ENCODE measurements around the gene FANCC.

FANCC gene

DNA sequence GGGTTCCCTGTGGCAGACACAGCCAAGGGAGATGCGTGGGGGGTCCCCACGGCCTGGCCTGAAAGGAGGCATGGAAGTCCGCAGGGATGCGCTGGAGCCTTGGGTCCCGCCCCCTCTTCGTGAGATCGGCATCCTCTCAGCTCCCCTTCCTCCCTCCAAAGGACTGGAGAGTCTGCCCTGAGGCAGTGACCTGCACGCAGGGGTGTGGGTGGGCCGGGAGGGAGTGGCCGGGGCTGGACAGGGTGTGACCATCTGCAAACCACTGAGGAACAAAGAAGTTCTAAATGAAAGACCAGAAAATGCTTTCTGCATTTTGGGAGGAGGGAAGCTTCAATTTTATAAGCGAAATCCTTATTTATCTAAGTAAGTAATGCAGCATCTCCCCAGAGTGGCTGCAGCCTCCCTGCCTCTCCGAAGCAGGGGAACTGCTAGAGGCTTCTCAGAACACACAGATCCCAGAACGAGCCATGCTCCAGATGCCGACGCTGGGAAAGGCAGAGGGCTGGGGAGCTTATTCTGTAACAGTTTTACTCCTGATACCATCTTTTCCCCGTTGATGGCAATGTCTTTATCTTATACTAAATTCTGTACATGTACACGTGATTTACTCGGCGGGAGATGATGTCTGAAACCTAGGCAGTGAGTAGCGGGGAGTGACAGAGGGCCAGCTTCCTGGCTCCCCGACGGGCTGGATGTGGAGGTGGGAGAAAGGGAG, 221.7 kb downstream of the FANCC start:
- DNase-seq: no peak

DNA sequence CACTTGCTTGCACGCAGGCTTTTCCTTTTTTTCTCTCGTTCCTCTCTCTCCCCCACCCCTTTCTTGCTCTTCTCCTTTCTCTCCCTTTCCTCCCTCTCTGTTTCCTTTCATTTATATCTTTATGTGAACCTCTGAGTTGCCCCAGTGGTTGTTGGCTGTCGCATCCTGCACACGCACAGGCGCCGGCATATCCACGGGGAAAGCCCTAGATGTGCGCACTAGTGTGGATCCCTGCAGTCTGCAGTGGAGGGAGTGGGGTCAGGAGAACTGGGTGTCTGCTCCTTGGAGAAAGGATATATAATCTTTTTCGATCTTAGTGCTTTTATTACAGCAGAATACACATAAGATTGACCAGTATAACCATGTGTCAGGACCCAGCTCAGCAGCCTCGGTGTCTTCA, 223.5 kb downstream of the FANCC start:
- no peak for DNase-seq

DNA sequence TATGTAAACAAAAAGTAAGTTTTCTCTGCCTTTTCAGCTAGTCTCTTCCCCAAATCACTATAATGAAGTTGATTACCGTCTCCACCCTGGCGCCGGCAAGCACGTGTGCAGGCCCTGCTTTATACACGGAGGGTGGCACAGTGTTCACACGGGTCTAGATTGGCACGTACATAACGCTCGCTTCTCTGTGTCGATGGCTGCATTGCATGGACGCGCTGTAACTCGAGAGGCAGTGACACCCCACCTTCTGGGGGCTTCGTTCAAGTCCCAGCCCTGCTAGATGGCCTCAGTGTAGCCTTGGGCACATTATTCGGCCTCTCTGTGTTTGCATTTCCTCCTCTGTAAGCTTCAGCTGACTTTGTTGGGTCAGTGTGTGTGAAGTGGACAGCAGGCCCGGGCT, 223.9 kb downstream of the FANCC start:
- no peak for DNase-seq

DNA sequence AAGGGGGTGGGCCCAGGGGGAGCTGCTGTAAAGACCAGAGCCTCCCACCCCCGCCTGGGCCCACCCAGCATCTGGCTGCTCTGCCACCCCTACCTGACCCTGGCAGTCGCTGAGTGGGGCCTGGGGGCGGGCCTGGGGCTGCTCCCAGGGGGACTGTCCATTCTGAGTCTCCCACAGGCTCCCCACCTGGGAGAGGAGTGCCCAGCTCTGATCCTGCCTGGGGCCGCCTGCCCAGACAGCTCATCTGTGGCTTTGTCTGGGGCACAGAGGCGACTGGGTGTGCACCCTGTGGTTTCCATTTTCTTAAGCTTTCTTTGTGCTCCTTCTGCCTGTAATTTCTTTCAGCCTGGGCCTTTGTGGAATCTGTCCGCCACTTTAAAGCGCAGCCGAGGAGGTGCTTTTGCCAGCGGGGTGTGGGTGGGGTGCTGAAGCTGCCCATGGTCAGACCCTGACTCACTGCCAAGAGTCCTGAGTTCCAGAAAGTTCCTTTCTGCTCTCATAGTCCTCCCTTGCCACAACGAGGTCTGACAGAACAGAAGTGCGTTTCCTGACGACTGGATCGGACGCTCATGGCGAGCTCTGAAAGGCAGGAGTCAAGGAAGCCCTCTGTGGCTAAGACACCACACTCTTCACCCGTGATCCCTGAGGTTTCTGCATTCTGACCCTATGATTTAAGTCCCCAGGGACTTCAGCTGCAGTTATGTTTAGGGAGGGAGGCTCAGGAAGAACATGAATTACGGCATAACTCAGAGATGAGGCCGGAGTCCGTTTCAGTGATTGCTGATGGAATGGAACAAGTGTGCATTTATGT, 225.0 kb downstream of the FANCC start:
- DNase-seq: no peak

DNA sequence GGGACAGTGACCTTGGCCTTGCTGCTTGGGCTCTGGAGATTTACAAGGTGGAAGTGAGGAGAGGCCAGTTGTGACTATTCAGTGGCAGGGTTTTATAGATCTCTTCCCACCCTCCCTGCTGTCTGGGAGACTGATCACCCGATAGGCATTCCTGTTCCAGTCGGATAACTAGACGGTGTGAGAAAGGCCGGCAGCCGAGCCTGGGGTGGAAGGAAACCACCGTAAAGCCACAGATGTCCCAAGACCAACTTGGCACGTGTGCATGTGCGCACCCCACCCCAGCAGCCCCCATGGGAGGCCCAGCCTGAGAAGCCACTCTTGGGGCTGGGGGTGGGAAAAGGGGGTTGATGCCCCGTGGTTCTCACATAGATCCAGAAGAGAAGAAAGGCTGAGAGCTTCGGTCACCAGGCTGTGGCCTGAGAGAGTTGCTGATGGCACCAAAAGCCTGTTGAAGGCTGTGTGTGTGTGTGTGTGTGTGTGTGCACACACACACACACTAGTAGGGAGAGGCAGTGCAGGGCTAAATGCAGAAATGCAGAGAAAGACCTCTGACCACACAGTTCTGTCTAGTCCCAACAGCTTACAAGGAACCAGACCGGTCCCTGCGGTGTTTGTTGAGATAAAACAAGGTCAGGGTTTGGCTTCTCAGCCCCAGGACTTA, 225.8 kb downstream of the FANCC start:
- DNase-seq: no peak

DNA sequence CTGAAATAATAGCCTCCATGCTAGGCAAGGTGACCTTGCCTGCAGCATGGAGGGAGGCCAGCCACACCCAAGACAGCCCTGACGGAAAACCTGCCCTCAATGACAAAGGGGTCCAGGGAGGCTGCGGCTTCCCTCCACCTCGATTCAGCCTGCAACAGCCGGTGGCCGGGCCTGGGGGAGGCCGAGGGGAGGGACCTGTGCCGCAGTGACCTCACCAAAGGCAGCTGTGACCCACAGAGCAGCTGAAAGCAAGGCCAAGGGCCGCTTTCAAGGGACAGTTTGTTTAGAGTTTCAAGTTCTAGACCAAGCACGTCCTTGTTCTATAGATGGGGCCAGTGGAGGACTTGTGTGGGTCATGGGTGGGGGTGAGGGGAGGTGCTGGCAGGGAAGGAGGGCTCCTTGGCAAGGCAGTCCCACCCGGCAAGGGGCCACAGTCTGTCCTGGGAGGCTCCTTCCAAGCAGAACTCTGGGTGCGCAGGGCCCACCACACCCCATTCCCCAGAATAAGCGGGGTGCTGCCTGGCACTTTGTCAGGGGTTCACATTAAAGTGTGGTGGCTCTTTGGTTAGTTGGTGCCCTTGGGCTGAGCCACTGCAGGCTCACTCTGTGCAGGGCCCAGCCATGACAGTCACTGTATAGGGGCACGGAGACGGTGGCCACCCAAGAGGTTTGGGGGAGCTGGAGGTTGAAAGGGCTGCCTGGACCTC, 226.5 kb downstream of the FANCC start:
- no peak for DNase-seq

DNA sequence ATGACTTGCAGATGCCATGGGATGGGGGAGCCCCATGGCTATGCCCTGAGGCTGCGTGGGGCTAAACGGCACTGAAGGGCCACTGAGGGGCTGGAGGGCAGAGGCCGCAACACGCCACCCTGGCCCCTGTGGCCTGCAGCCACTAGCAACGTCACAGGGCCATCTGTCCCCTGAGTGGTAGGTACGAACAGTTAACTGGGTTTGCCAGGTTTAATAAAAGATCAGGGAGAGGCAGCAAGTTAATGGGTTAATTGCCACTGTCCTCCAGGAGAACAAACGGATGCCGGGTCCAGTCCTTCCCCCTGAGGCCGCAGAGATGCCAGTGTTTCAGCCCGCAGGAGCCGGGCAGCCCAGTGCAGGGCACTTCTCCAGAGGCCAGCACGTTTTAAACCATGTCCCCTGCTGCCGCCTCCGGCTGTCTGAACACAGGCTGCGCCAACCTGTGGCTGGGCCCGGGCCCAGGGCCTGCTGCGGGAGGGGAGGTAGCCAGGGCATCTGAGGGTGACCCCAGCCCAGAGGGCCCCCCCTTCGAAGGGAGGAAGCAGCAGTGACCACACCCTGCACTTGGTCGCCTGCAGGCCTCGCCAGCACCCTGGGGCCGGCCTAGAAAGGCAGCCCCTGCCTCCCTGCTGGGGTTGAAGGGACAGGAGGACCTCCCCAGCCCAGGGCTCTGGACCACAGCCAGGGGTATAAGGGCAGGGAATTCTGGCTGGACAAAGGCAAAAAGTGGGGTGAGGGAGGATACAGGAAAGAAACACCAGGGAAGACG, 227.3 kb downstream of the FANCC start:
- no peak for DNase-seq

DNA sequence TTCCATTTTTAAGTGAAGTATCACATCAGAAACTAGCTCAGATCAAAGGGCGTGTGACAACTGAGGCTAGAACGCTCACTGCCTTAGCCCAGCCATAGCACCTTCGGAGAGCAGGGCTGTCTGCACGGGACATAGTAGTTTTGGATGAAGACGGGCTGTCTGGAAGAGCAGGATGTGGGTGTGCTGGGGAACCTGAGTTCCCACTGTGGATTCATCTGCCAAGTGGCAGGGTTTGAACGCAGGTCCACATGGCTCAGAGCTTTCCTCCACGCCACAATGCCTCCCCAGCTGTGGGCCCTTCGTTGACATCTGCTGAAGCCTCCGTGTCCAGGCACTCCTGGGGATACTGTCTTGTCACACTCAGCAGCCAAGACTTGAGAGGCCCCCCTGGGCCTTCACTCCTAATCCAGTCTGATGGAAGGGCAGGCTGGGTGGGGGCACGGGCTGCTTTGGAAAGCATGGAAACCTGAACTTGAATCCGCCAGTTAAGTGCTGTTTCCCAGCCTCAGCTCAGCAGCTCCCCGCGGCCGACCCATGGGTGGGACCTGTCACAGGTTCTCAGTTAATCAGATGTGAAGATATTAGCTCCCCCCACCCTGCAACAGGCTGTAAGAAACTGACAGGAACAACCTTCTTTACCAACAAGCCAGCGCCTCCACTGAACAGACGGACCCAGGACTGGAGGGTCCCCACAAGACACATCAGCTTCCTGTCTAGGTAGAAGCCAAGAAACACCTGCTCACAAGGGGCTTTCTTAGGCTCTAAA, 228.1 kb downstream of the FANCC start:
- DNase-seq: no peak

DNA sequence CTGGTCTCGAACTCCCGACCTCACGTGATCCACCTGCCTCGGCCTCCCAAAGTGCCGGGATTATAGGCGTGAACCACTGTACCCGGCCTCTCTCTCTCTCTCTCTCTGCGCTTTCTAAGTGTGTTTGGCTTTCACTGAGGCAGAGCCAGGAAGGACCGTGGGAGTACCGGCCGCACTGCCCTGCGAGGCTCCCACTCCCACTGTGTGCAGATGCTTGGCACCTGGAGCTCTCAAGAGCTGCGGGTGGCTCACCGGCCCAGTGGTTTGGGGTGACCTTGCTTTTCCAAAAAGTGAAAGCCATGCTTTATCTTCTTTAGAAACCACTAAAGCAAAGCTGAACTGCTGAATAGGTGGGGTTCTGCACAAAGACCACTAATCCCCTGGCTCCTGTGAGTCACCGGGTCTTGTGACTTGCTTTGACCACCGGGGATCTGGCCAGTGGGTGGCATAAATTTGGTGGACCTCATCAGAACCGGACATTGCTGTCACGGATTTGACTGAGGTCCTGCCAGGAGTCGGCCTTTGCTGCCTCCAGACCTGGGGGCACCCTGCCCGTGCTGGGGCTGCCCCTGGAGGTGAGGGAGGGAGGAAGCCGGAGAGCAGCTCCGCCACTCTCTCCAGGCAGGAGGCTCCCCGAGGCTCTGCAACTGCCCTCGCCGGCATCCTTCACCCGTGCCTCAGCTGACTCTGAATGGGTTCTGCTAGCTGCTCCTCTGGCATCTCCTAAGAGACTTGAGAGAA, 228.9 kb downstream of the FANCC start:
- no peak for DNase-seq

DNA sequence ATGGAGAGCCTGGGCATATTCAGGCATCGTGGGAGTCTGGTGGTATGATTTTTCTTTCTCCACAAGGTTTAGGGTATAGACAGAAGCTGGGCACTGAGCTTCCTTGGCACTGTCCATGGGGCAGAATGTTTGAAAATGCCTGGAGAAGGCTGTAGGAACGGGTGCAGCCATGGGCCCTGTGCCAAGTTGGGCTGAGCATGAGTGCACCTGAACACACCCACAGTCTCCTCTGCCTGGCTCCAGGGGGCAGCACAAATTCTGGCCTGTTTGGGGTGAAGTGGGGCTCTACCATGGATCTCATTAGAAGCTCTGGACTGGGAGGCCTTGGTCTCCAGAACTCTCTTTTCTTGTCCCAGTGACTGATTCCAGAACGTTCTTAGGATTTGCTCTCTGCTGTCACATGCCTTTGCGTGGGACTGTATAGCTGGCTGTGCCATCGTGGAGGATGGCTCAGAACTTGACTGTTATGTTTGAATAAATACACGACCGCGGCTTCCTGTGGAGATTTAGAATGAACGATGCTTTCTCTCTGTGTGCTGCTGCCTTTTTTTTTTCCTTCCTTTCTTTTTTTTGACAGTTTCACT, 229.8 kb downstream of the FANCC start:
- no peak for DNase-seq

DNA sequence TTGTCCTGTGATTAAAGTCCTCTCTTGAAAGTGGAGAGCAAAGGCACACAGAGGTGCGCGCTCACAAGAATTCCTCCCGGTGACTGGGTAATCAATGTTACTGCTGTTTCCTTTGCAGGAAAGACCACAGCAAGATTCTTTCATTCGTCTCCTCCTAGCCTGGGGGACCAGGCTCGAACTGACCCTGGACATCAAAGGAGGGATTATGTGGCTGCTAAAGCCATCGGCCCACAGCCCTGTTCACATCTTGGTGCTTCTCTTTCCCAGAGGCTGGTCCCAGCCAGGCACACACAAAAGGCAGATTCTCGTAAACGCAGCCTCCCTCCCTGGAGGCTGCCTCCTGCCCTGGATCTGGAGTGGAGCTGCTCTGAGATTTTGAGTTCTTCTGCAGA, 230.9 kb downstream of the FANCC start:
- no peak for DNase-seq

DNA sequence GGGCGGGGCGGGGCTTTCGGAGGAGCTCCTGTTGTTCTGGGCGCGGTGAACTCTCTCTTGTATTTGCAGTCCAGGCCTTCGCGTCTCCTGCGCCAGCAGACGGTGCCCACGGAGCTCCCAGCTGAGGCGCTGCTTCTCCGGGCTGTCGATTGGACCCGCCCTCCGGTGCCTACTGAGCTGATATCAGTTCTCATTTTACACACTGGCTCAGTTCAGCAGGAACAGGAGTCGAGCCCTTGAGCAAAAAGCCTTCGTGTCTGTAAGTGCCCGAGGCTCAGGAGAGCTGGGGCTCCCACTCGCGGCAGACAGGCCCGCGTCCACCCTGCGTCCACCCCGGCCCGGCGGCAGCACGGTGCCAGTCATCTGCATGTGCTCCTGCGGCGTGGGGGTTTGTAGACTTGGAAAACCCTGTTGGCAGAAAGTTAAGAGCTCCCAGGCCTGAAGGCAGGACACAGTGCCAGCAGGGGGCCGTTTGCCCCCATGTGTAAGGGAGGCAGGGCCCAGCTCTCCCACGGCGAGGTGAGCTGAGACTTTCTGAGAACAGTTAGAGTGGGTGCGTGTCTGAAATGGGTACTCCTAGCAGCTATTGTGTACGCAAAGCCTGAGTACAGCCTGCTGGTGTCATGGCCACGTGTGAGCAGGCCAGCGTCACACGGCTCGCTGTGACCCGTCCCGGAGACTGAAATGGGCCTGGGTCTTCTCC, 231.5 kb downstream of the FANCC start:
- DNase-seq: no peak

DNA sequence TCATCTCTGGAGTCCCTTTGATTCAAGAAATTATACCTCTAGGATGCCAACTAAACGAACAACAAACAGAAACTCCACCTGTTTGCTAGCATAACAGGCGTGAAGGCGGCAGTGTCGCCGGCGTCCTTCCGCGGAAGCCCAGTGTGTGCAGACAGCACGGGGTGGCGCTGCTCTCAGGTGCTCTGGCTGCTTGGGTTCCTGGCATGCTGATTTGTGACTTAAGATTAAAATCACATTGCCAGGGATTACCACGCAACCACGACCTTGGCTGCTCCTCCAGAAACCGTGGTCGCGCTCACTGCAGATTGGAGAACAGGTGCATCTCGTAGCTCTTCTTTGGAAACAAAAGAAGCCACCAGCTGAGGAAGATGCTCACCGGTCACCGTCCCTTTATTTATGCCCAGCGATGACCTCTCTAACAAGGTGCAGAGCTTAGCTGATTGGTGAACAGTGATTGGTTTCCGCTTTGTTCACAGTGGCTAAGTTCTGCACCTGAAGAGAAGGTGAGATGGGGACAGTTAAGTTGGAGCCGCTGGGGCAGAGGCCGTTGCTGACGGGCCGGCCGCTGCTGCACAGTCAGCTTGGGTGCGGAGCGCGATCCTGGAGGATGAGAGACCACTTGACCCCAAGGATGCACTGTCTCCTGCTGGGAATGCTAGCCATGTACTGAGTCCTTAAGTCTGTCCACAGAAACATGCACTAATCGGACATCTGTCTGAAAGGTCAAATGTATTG, 232.3 kb downstream of the FANCC start:
- DNase-seq: no peak

DNA sequence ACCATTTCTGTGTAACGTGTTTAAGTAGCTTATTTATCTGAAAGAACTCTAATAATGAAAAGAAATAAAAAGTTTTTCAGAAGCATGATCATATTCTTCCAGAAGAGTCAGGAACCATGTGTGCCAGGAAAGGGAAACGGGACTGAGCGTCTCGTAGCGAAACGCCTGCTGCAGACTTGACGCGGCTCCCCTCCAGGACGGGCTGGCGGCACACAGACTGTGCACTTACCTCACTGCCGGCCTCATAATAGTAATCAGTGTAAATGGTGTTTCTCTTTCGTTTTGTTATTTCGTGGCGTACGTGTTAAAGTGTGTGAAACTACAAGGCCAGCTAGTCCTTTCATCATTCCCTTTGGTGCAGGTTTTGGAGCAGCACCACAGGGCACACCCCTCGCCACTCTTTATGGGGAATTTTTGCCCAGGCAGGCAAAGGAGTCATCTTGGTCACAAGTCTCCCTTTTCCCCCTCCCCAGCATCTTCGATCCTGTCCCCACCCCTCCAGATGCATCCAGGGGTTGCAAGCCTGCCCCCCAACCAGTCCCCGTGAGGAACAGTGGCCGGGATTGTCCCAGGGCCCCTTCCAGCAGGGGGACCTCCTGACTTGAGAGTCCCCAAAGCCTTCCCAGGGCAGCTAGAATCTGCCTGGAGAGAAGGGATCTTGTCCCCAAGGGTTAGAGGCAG, 233.1 kb downstream of the FANCC start:
- DNase-seq: no peak

DNA sequence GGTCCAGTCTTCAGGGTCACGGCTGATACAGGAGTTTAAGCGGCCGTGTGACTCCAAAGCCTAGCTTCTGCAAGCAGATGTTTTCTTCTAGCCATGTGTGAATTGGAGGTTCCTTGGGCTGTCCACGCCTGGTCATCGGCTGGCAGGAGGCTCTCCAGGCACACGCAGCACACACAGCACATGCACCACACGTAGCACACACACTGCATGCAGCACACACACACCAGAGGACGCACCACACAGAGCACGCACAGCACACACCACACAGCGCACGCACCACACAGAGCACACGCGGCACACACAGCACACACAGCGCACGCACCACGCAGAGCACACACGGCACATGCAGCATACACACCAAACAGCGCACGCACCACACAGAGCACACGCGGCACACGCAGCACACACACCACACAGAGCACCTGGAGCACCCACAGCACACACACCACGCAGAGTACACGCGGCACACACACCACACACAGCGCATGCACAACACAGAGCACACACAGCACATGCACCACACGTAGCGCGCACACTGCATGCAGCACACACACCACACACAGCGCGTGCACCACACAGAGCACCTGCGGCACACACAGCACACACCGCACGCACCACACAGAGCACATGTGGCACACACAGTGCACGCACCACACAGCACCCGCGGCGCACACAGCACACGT, 234.3 kb downstream of the FANCC start:
- DNase-seq: no peak

DNA sequence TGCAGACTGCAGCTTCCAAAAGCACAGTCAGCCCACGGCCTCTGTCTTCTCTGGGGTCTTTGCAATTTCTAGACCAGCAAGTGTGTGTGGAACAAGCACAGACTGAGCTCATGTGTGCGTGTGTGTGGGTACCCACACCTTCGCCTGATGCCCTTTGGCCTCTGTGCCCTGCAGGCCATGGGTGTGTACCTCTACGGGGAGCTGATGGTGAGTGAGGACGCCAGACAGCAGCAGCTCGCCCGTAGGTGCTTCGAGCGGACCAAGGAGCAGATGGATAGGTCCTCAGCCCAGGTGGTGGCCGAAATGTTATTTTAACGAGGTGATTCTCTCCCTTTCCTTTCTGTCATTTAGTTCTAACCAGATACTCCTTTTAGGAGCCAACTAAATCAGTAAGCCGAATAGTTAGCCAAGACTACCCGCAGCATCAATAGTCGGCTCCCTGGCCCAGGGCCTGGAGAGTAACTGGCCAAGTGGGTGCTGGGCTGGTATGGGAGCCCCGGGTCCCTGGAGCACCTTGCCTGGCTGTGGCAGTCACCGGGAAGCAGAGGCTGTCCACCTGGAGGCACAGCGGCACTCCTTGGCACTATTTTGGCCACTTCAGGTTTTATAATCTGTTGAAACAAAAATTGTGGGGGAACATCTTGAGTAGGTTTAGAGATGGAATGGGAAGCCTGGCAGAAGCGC, 235.0 kb downstream of the FANCC start:
- no peak for DNase-seq

DNA sequence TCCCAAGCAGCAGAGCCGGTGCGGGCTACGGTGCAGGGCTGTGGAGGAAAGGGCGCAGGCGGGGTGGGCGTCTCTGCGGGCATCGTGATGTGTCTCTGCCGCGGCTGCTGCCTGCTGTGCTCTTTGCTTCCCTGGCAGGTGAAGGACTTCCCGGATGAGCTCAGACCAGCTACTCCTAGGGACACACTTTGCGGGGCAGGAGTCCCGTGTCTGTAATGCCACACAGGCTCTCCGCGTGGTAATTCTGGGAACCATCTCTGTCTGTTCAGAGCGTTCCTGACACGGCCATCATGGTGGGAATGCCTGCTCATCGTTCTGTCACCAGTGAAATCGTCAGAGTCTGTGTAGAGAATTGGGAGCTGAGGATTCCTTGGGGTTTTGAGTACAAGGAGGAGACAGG, 235.5 kb downstream of the FANCC start:
- no peak for DNase-seq
